HG03097 (cell line): ENCODE results near the gene PIK3R3.

Source experiments
- ATAC-seq: cut with Tn5 transposase; IDR thresholded peaks from one replicate; pipeline ENCODE4 v1.9.1; 2021; ENCODE audit not compliant: unreplicated experiment, low FRiP score

The PIK3R3 gene

GRCh38 chr1:46030876-46031660 is 101.4 kb downstream of the PIK3R3 start:
- no peak for ATAC-seq

GRCh38 chr1:46030074-46030870 is 102.2 kb downstream of the PIK3R3 start:
- ATAC-seq: no peak

- ATAC-seq: no peak
These were observed 104.4 kb downstream of the PIK3R3 start for GRCh38 chr1:46027788-46028573.

GRCh38 chr1:46026531-46026930 is 105.9 kb downstream of the PIK3R3 start:
- ATAC-seq: no peak

GRCh38 chr1:46021046-46021996 is 111.1 kb downstream of the PIK3R3 start:
- no peak for ATAC-seq

GRCh38 chr1:46020010-46020409 is 112.4 kb downstream of the PIK3R3 start:
- ATAC-seq: no peak

- no peak for ATAC-seq
These were observed 113.1 kb downstream of the PIK3R3 start for GRCh38 chr1:46019348-46019747.

- ATAC-seq: no peak
These were observed 114.4 kb downstream of the PIK3R3 start for GRCh38 chr1:46017876-46018503.

GRCh38 chr1:46013581-46013980 is 118.8 kb downstream of the PIK3R3 start:
- no peak for ATAC-seq

- ATAC-seq: no peak
These were observed 120.2 kb downstream of the PIK3R3 start for GRCh38 chr1:46012236-46012635.

GRCh38 chr1:46011121-46011695 is 121.2 kb downstream of the PIK3R3 start:
- no peak for ATAC-seq

- no peak for ATAC-seq
These were observed 121.8 kb downstream of the PIK3R3 start for GRCh38 chr1:46010611-46011010.

GRCh38 chr1:46008585-46008984 is 123.8 kb downstream of the PIK3R3 start:
- ATAC-seq: no peak

- no peak for ATAC-seq
These were observed 126.8 kb downstream of the PIK3R3 start for GRCh38 chr1:46005594-46005993.

GRCh38 chr1:46004492-46004891 is 127.9 kb downstream of the PIK3R3 start:
- no peak for ATAC-seq

GRCh38 chr1:46003315-46003714 is 129.1 kb downstream of the PIK3R3 start:
- ATAC-seq: no peak

- ATAC-seq: no peak
These were observed 129.8 kb downstream of the PIK3R3 start for GRCh38 chr1:46002551-46003150.

- no peak for ATAC-seq
These were observed 131.2 kb downstream of the PIK3R3 start for GRCh38 chr1:46001081-46001785.
